ENCODE measurements around the gene MYO3B.

The MYO3B gene

DNA sequence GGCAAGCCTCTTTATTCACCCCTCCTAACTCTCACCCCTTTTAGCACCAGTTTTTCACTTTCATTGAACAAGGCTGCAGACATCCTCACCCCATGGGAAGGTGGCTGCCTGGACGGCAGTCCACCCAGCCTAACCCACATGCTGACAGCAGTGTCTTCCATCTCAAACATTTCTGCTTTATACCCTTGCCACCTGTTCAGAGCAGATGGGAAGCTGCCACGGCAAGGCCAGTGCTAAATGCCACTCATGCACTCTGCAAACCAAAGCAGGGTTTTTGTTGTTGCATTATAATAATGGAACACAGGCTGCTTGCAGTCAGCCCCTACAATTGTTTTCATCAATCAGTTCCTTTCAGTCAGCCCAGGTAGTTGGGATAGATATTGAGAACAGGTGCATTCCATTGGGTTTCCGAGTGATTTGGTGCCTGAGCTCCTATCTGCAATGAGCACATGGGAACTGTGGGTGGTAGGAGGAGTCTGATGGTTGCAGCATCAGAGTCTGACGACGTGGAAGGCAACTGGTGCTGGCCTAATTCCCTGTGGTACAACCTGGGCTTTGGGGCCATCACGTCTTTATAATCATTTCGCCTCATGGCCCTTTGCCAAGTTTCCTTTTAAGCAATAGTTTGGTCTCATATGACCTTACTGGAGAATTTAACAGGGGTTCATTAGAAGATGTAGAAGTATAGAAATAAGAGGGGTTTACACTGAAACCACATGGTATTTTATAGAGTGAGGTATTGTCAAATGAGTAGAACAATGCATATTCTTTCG, 284.7 kb downstream of the MYO3B start:
- H3K4me3 ChIP-seq (ENCODE audit: low read depth, low read length): no peak overlapping the region
- TF ChIP-seq, protein P1, sequence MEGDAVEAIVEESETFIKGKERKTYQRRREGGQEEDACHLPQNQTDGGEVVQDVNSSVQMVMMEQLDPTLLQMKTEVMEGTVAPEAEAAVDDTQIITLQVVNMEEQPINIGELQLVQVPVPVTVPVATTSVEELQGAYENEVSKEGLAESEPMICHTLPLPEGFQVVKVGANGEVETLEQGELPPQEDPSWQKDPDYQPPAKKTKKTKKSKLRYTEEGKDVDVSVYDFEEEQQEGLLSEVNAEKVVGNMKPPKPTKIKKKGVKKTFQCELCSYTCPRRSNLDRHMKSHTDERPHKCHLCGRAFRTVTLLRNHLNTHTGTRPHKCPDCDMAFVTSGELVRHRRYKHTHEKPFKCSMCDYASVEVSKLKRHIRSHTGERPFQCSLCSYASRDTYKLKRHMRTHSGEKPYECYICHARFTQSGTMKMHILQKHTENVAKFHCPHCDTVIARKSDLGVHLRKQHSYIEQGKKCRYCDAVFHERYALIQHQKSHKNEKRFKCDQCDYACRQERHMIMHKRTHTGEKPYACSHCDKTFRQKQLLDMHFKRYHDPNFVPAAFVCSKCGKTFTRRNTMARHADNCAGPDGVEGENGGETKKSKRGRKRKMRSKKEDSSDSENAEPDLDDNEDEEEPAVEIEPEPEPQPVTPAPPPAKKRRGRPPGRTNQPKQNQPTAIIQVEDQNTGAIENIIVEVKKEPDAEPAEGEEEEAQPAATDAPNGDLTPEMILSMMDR (IDR thresholded peaks at IDR 0.05; ENCODE audit: insufficient read depth, low read depth, low read length, missing control alignments): no peak
- DNase-seq (ENCODE audit: low read depth): peak; percentile 2

DNA sequence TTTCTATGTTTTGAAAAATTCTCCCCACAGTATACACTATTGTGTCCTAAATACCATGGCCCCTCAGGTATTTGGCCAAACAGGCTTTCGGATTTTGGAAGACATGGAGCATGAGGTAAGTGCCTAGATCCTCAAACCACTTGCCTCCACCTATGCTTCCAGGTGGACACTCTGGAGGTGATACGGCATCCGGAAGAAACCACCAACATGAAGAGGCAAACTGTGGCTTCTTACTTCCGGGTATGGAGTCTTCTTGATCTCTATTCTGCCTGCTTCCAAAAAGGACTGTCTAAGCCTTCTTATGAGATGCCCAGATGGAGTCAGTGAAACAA, 285.2 kb downstream of the MYO3B start:
- H3K4me3 ChIP-seq (ENCODE audit: low read depth, low read length): no peak overlapping the region
- no peak for DNase-seq (ENCODE audit: low read depth)
- TF ChIP-seq, protein P1 (IDR thresholded peaks at IDR 0.05; ENCODE audit: insufficient read depth, low read depth, low read length, missing control alignments): no peak

DNA sequence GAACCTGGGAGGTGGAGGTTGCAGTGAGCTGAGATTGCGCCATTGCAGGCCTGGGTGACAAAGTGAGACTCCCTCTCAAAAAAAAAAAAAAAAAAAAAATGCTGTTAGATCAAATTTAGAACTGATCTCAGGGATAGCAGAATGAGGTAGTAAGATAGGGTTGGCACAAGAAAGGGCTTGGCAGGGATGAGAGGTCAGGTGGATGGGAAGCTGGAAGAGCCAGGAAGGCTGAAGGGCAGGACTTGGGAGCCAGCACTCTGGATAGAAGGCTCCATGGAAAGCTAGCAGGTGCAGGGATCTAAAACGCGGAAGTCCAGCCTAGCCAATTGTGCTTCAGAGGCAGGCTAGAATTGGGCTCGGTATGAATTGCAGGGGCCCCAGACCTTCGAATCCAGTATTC, 286.3 kb downstream of the MYO3B start:
- DNase-seq (ENCODE audit: low read depth): no peak
- TF ChIP-seq, protein P1 (IDR thresholded peaks at IDR 0.05; ENCODE audit: insufficient read depth, low read depth, low read length, missing control alignments): no peak
- no peak overlapping the region for H3K4me3 ChIP-seq (ENCODE audit: low read depth, low read length)

DNA sequence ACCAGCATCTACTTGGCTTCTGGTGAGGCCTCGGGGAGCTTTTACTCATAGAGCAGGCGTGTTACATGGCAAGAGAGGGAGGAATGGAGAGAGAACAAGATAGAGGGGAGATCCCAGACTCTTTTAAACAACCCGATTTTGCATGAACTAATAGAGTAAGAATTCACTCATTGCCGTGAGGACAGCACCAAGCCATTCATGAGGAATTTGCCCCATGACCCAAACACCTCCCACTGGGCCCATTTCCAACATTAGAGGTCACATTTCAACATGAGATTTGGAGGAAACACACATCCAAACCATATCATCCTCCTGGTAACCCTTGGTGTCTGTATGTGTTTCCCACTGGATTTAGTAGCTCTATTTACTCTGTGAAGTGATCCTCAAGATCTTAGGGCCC, 287.3 kb downstream of the MYO3B start:
- H3K4me3 ChIP-seq (ENCODE audit: low read depth, low read length): no peak overlapping the region
- no peak for DNase-seq (ENCODE audit: low read depth)
- TF ChIP-seq, protein P1 (IDR thresholded peaks at IDR 0.05; ENCODE audit: insufficient read depth, low read depth, low read length, missing control alignments): no peak

DNA sequence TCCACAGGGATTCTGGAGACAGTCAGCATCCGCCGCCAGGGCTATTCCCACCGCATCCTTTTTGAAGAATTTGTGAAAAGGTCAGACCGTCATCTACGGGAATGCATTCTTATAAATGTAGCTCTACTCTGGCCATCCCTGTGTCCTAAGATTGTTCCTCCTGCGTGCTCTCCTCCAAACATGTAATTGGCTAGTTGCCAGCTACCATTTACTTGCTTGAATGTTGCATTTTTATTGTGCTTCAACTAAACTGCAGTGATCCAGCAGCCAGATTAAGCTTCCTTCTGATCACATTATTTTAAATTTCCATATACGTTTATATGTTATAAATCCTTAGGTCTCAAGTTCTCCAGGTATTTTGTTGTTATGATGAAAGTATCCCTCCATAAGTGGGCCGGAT, 288.7 kb downstream of the MYO3B start:
- TF ChIP-seq, protein P1 (IDR thresholded peaks at IDR 0.05; ENCODE audit: insufficient read depth, low read depth, low read length, missing control alignments): no peak
- no peak overlapping the region for H3K4me3 ChIP-seq (ENCODE audit: low read depth, low read length)
- no peak for DNase-seq (ENCODE audit: low read depth)

DNA sequence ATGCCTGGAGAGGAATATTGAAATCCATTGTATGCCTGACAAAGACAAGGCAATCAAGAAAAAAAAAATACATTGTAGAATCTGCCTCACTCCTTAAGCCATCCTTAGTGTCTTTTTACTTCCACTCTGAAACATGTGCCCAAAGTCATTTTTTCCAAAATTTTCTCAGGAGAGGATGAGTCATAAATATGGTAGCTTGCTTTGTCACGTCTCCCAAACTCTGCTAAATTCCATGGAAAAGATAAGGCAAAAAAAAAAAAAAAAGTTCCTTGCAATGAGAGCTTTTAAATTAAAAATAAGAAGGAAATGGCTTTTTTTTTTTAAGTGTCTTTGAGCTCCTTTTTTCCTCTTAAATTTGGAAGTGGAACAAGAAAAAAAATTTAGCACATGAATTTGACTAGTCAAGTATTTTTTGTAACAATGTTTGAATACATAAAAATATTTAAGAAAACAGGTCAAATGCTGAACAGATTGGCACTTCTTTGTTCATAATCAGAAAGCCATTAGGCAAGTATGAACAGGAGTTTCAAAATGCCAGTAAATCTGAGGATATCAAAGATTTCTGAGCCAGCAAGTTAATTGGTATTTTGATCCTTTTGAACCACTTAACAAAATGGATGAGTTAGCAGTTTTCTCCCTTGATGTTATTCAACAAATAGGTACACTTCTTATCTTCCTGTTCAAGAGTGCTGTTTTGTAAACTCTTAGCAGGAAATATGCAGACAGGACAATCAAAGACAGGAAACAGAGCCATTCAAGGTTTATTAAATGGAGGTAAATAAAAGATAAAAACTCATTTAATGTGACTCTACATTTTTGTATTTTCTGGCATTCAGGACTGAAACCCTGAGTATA, 289.8 kb downstream of the MYO3B start:
- TF ChIP-seq, protein P1 (IDR thresholded peaks at IDR 0.05; ENCODE audit: insufficient read depth, low read depth, low read length, missing control alignments): no peak
- DNase-seq (ENCODE audit: low read depth): no peak
- no peak overlapping the region for H3K4me3 ChIP-seq (ENCODE audit: low read depth, low read length)

Data from GM12865 (cell line).